Liver (tissue), 9 donors: ENCODE results near the gene TCAIM. TPM values are rescaled to one million over a fixed set of nuclear protein-coding genes. Genes with fewer than 3 reads are reported as not detected.
A peak's percentile ranks its signal among the peaks of the same experiment; 100 is the strongest.

ENCODE experiments used
- DNase-seq: peaks from one replicate; pipeline ENCODE4 v3.0.0-alpha.2; 2017; ENCODE audit warnings: low spot score
- H3K27ac ChIP-seq, 2 donors: one replicate each; pipeline ENCODE4 v1.7.0; 2013; ENCODE audit warnings: inconsistent platforms in 2 of 2, low read length in 2 of 2, control low read depth in 1 of 2, low read depth in 1 of 2, mild to moderate bottlenecking in 1 of 2
- H3K27me3 ChIP-seq, 4 donors: one replicate each; pipeline versions ENCODE4 v1.6.1 to v1.7.0; 2013; ENCODE audit warnings: low read length in 3 of 4, inconsistent platforms in 1 of 4, mild to moderate bottlenecking in 1 of 4, moderate library complexity in 1 of 4; ENCODE audit not compliant: control insufficient read depth in 4 of 4, insufficient read depth in 4 of 4
- H3K36me3 ChIP-seq, 4 donors: one replicate each; pipeline versions ENCODE4 v1.6.1 to v1.7.0; 2013; ENCODE audit warnings: low read length in 3 of 4, mild to moderate bottlenecking in 3 of 4, low read depth in 1 of 4, moderate library complexity in 1 of 4; ENCODE audit not compliant: control insufficient read depth in 4 of 4, insufficient read depth in 3 of 4
- H3K4me1 ChIP-seq, 4 donors: one replicate each; pipeline versions ENCODE4 v1.6.1 to v1.7.0; 2013; ENCODE audit warnings: low read length in 3 of 4, mild to moderate bottlenecking in 3 of 4, moderate library complexity in 1 of 4; ENCODE audit not compliant: control insufficient read depth in 4 of 4, insufficient read depth in 4 of 4
- H3K4me3 ChIP-seq, 3 donors: one replicate each; pipeline versions ENCODE4 v1.6.1 to v1.7.0; 2013; ENCODE audit warnings: low read length in 3 of 3, control low read depth in 1 of 3, low read depth in 1 of 3, mild to moderate bottlenecking in 1 of 3
- H3K9ac ChIP-seq, 2 donors: one replicate each; pipeline ENCODE4 v1.7.0; 2013; ENCODE audit warnings: low read length in 2 of 2, mild to moderate bottlenecking in 2 of 2, moderate library complexity in 2 of 2, control low read depth in 1 of 2, low read depth in 1 of 2
- H3K9me3 ChIP-seq, 4 donors: one replicate each; pipeline versions ENCODE4 v1.6.1 to v1.7.0; 2013; ENCODE audit warnings: low read length in 3 of 4; ENCODE audit not compliant: control insufficient read depth in 4 of 4
- ATF3 ChIP-seq: IDR thresholded peaks from 2 replicates; pipeline ENCODE4 v1.6.1; 2016; ENCODE audit warnings: antibody characterized with exemption
- CTCF ChIP-seq: fragments of 150-350 bp; IDR thresholded peaks from 2 replicates; pipeline ENCODE4 v1.5.1; 2017; ENCODE audit warnings: improper control_type of control experiment, low read depth, low read length; ENCODE audit not compliant: missing input control
- EGR1 ChIP-seq, 2 donors: IDR thresholded peaks; 2 replicates each; pipeline ENCODE4 v1.6.1; 2016 to 2018; ENCODE audit warnings: antibody characterized with exemption in 2 of 2, low read depth in 2 of 2
- FOXA2 ChIP-seq: IDR thresholded peaks from 2 replicates; pipeline ENCODE4 v1.6.1; 2016; ENCODE audit warnings: antibody characterized with exemption
- GABPA ChIP-seq, 2 donors: IDR thresholded peaks in 1 of 2; conservative IDR thresholded peaks in 1 of 2; 2 replicates each; pipeline ENCODE4 v1.6.1; 2016; ENCODE audit warnings: antibody characterized with exemption in 2 of 2, mild to moderate bottlenecking in 1 of 2, moderate library complexity in 1 of 2
- HNF4A ChIP-seq, 2 donors: conservative IDR thresholded peaks; 2 replicates each; pipeline ENCODE4 v1.6.1; 2016; ENCODE audit warnings: antibody characterized with exemption in 2 of 2, mild to moderate bottlenecking in 2 of 2
- HNF4G ChIP-seq: IDR thresholded peaks from 2 replicates; pipeline ENCODE4 v1.6.1; 2016; ENCODE audit warnings: antibody characterized with exemption
- JUND ChIP-seq, 2 donors: IDR thresholded peaks; 2 replicates each; pipeline ENCODE4 v1.6.1; 2016; ENCODE audit warnings: antibody characterized with exemption in 2 of 2
- MAX ChIP-seq: IDR thresholded peaks from 2 replicates; pipeline ENCODE4 v1.6.1; 2016; ENCODE audit warnings: antibody characterized with exemption
- RAD21 ChIP-seq, 2 donors: IDR thresholded peaks; 2 replicates each; pipeline ENCODE4 v1.6.1; 2016; ENCODE audit warnings: antibody characterized with exemption in 2 of 2, mild to moderate bottlenecking in 2 of 2
- REST ChIP-seq: IDR thresholded peaks from 2 replicates; pipeline ENCODE4 v1.6.1; 2016; ENCODE audit warnings: antibody characterized with exemption, mild to moderate bottlenecking
- RXRA ChIP-seq, 2 donors: IDR thresholded peaks; 2 replicates each; pipeline ENCODE4 v1.6.1; 2017 to 2018; ENCODE audit warnings: antibody characterized with exemption in 2 of 2, mild to moderate bottlenecking in 1 of 2
- SP1 ChIP-seq: IDR thresholded peaks from 2 replicates; pipeline ENCODE4 v1.6.1; 2018; ENCODE audit warnings: antibody characterized with exemption, mild to moderate bottlenecking
- TAF1 ChIP-seq: conservative IDR thresholded peaks from 2 replicates; pipeline ENCODE4 v1.6.1; 2016; ENCODE audit warnings: antibody characterized with exemption, mild to moderate bottlenecking
- ZBTB33 ChIP-seq: IDR thresholded peaks from 2 replicates; pipeline ENCODE4 v1.6.1; 2016; ENCODE audit warnings: antibody characterized with exemption
- WGBS: extraction: QIAGEN DNeasy Blood & Tissue Kit; methylation state at CpG from one replicate; pipeline ENCODE4 v1.1.7; 2013; 5-methylcytosine and 5-hydroxymethylcytosine counted together
- polyA plus RNA-seq, 2 donors: library from polyadenylated mRNA; stranded (reverse) in 1 of 2; unstranded in 1 of 2; fragments of 200-250 nt in 1 of 2; fragments of >200 nt in 1 of 2; fragmentation: Nextera tagmentation in 1 of 2; extraction: Ambion mirVana in 1 of 2; gene quantifications; one replicate each; pipeline versions ENCODE4 v1.2.1 to v1.2.3, GENCODE V29; 2013 to 2015
- total RNA-seq, 2 donors: library from RNA; depleted of rRNA; stranded (reverse); fragments of >200 nt; gene quantifications; one replicate each; pipeline ENCODE4 v1.2.3, GENCODE V29; 2014
- donor health status: healthy.
- donor health status: healthy.
- donor health status: healthy.
- donor health status: healthy.
- donor health status: healthy.

Gene TCAIM
- total and polyA plus RNA-seq, 4 donors, result 21.0 to 46.6 (median 24.0) TPM

GRCh38 chr3:44365952-44366351, 27.4 kb downstream of the TCAIM start:
- H3K9ac ChIP-seq, result no peak overlapping the region
- H3K4me1 ChIP-seq, result peaks cover 6 to 30% (median 22%) of the 10 kb centered on the region in 4 donors
- 95% methylated on average over 1 of the region's 1 CpG for WGBS
- H3K27me3 ChIP-seq, result no peaks in the 10 kb centered on the region
- no peak overlapping the region for H3K4me3 ChIP-seq
- TF ChIP-seq HNF4A (conservative IDR thresholded peaks at IDR 0.05) (peak in 1 of 2 donors; percentile 11), ZBTB33 (no peak), GABPA (IDR thresholded peaks at IDR 0.05 in 1 of 2, conservative IDR thresholded peaks at IDR 0.05 in 1 of 2) (no peak)
- DNase-seq, result no peak
- peaks cover 0 to 9% (median 7%) of the 10 kb centered on the region in 4 donors for H3K36me3 ChIP-seq
- H3K27ac ChIP-seq, result no peak overlapping the region
- no peaks in the 10 kb centered on the region for H3K9me3 ChIP-seq

- no peak for TF ChIP-seq RAD21 (IDR thresholded peaks at IDR 0.05)
- no peak for TF ChIP-seq ATF3
- no peak for TF ChIP-seq FOXA2
- TF ChIP-seq RXRA (IDR thresholded peaks at IDR 0.05), result no peak
- TF ChIP-seq HNF4G, result no peak
- TF ChIP-seq ZBTB33, result no peak
- no peak for TF ChIP-seq REST
- no peak for TF ChIP-seq MAX
- no peak for TF ChIP-seq CTCF
- no peak for TF ChIP-seq JUND (IDR thresholded peaks at IDR 0.05)
- no peak for TF ChIP-seq SP1
- TF ChIP-seq EGR1 (IDR thresholded peaks at IDR 0.05; ENCODE audit: low read depth in 2 of 2), result no peak
- no peak for TF ChIP-seq TAF1
- Histone ChIP-seq H3K4me1 (no peaks in the 10 kb centered on the region), H3K9ac (no peak overlapping the region), H3K36me3 (peaks cover 0 to 9% (median 6%) of the 10 kb centered on the region in 4 donors), H3K27ac (no peak overlapping the region), H3K27me3 (no peaks in the 10 kb centered on the region), H3K9me3 (no peaks in the 10 kb centered on the region), H3K4me3 (no peak overlapping the region)
- WGBS, result 35% methylated on average over 1 of the region's 1 CpG
- DNase-seq, result no peak
Measured at GRCh38 chr3:44375450-44375849, 36.9 kb downstream of the TCAIM start.
